ENCODE data around the gene SPTBN1. TPM values are rescaled to one million over a fixed set of nuclear protein-coding genes. Genes with fewer than 3 reads are reported as not detected.

The SPTBN1 gene
- total and polyA plus RNA-seq, 9 of the 15 experiments (the other 6 are each of a cell fraction or from before 2014, with no cell fraction given), result 8.9 to 66.8 (median 31.4) TPM

GRCh38 chr2:54503192-54503591, 47.1 kb downstream of the SPTBN1 start:
- Histone ChIP-seq H3K9me3 (replicated peaks; ENCODE audit: control insufficient read depth, insufficient read depth, low read depth, low read length) (no peaks in the 10 kb centered on the region), H3K79me2 (ENCODE audit: control insufficient read depth, insufficient read depth, low read length) (no peaks in the 10 kb centered on the region), H3K9ac (ENCODE audit: insufficient read depth in 1 of 2, low read depth in 2 of 2, low read length in 2 of 2) (no peak overlapping the region), H3K4me2 (ENCODE audit: insufficient read depth, low read length) (no peak overlapping the region), H4K20me1 (replicated peaks; ENCODE audit: control insufficient read depth, insufficient read depth, low read length) (no peaks in the 10 kb centered on the region), H3K27me3 (ENCODE audit: control insufficient read depth in 2 of 2, insufficient read depth in 2 of 2, low read length in 2 of 2) (peaks cover 2 to 10% of the 10 kb centered on the region in 2 experiments; a peak in 2 of 5 replicates), H3K9me1 (ENCODE audit: control insufficient read depth, insufficient read depth, low read length) (no peaks in the 10 kb centered on the region), H3K27ac (ENCODE audit: extremely low read depth, low read depth, low read length) (no peak overlapping the region), H3K4me3 (no peak overlapping the region), H2AFZ (ENCODE audit: low read depth, low read length) (no peak overlapping the region), H3K36me3 (ENCODE audit: control insufficient read depth, insufficient read depth, low read length) (no peaks in the 10 kb centered on the region), H3K4me1 (replicated peaks in 1 of 2; ENCODE audit: control insufficient read depth in 2 of 2, insufficient read depth in 2 of 2, low read length in 2 of 2) (no peaks in the 10 kb centered on the region)
- WGBS (ENCODE audit: insufficient coverage, low coverage, missing lambda C conversion rate), result 12% methylated on average over 3 of the region's 3 CpGs
- ATAC-seq, result peak; percentile 94
- in situ Hi-C loops (cut with MboI), result no loop called here
- DNase-seq (ENCODE audit: extremely low read depth in 1 of 4, low spot score in 3 of 4), result peak; percentile 38 to 58 (median 44)
- POLR2A ChIA-PET, result interaction anchor here (0.6 to 1.6 kb wide), 2 partner anchors 13 to 17 kb away, joined by 3 to 5 read pairs; no protein-coding TSS in a partner anchor
- BruUV-seq (replicated peaks), result no TSS peak
- intact Hi-C loops (cut with micrococcal nuclease), result loop anchor here (2.0 to 10.0 kb wide), 4 partner anchors 138 to 396 kb away; no protein-coding TSS in a partner anchor
- CTCF ChIA-PET (ENCODE audit: low intra/inter-chr PET ratio), result interaction anchor here (0.6 kb wide), 1 partner anchor 450 kb away, joined by 4 read pairs; no protein-coding TSS in a partner anchor
- peak; percentile 82 for FAIRE-seq
- TF ChIP-seq RB1 (IDR thresholded peaks at IDR 0.05; ENCODE audit: low read depth), result 0 out of 2 replicates have a peak, but pooled peaks have one; percentile 23
- no peak for TF ChIP-seq CBFA2T2 (conservative IDR thresholded peaks at IDR 0.05)
- TF ChIP-seq NKRF (IDR thresholded peaks at IDR 0.05; ENCODE audit: borderline replicate concordance), result no peak
- no peak for TF ChIP-seq NR2C1 (IDR thresholded peaks at IDR 0.05)
- no peak for TF ChIP-seq NR2C1 (tag; IDR thresholded peaks at IDR 0.05)
- 0 out of 2 replicates have a peak, but pooled peaks have one; percentile 40 for TF ChIP-seq CC2D1A (IDR thresholded peaks at IDR 0.05)
- TF ChIP-seq RAD21 (CRISPR knock-in tag; conservative IDR thresholded peaks at IDR 0.05 in 1 of 2, IDR thresholded peaks at IDR 0.05 in 1 of 2), result peak; percentile 70 to 91
- no peak for TF ChIP-seq ZNF347 (CRISPR knock-in tag; IDR thresholded peaks at IDR 0.05; ENCODE audit: low read depth)
- TF ChIP-seq E2F5 (CRISPR knock-in tag; IDR thresholded peaks at IDR 0.05), result no peak
- TF ChIP-seq SOX6 (IDR thresholded peaks at IDR 0.05), result no peak
- no peak for TF ChIP-seq IRF1 (CRISPR knock-in tag; IDR thresholded peaks at IDR 0.05; ENCODE audit: borderline replicate concordance)
- no peak for TF ChIP-seq TAF7 (tag; IDR thresholded peaks at IDR 0.05)
- no peak for TF ChIP-seq CREB1 (IDR thresholded peaks at IDR 0.05)
- no peak for TF ChIP-seq CREB1 (CRISPR knock-in tag; IDR thresholded peaks at IDR 0.05)
- no peak for TF ChIP-seq ZBTB12 (CRISPR knock-in tag; IDR thresholded peaks at IDR 0.05)
- no peak for TF ChIP-seq PTRF (tag; IDR thresholded peaks at IDR 0.05)

All from K562 (cell line).